ENCODE data around the gene CRLF3.
"Not testable (repeated sequence)": the region's sequence is repeated elsewhere in the genome, so short reads cannot be mapped to it uniquely, and the experiment has no call there.

Gene CRLF3

DNA sequence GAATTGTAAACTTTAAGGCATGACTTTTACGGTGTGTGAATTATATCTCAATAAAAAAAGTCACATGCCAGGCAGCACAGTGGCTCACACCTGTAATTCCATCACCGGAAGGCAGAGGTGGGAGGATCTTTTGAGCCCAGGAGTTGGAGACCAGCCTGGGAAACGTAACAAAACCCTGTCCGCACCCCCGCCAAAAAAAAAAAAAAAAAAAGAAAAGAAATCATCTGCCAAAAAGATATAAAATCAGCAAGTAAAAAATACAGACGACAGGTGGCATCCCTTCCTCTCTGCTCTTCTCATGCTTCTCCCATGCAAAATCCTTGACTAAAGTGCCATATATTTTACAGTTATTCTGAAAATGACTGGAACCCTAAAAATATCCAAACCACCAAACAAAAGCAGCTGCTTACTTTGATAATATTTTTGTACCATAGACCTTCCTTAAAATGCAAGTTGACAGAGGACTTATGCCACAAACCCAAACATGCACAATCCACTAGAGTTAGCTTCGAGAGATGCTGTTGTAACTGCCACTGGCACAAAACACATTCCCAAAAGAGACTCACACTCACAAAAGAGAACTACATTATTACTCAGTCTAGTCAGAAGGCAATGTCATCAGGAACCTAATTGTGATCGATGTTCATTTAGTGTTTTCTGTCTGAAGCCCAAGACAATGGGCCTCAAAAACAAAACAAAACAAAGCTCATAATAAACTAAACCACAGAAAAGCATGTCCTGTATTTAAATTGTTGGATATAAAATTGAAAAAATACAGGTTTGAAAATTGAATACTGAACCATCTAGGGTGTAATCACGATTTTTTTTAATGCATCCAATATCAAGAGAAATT lies 2.4 kb downstream of the CRLF3 start:
- H3K27me3 ChIP-seq (replicated peaks; ENCODE audit: control insufficient read depth, insufficient read depth, low read length), result no peaks in the 10 kb centered on the region
- H3K36me3 ChIP-seq (ENCODE audit: control insufficient read depth, insufficient read depth, low read length), result no peaks in the 10 kb centered on the region; the same call in 1 of the 2 replicates
- peak overlapping the region; percentile 81 for H3K4me3 ChIP-seq (replicated peaks; ENCODE audit: low read depth, low read length)
- TF ChIP-seq, protein P1, sequence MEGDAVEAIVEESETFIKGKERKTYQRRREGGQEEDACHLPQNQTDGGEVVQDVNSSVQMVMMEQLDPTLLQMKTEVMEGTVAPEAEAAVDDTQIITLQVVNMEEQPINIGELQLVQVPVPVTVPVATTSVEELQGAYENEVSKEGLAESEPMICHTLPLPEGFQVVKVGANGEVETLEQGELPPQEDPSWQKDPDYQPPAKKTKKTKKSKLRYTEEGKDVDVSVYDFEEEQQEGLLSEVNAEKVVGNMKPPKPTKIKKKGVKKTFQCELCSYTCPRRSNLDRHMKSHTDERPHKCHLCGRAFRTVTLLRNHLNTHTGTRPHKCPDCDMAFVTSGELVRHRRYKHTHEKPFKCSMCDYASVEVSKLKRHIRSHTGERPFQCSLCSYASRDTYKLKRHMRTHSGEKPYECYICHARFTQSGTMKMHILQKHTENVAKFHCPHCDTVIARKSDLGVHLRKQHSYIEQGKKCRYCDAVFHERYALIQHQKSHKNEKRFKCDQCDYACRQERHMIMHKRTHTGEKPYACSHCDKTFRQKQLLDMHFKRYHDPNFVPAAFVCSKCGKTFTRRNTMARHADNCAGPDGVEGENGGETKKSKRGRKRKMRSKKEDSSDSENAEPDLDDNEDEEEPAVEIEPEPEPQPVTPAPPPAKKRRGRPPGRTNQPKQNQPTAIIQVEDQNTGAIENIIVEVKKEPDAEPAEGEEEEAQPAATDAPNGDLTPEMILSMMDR (IDR thresholded peaks at IDR 0.05; ENCODE audit: insufficient read depth, low read length, poor library complexity, severe bottlenecking), result no peak
- DNase-seq (ENCODE audit: extremely low read depth, insufficient read length), result no peak

DNA sequence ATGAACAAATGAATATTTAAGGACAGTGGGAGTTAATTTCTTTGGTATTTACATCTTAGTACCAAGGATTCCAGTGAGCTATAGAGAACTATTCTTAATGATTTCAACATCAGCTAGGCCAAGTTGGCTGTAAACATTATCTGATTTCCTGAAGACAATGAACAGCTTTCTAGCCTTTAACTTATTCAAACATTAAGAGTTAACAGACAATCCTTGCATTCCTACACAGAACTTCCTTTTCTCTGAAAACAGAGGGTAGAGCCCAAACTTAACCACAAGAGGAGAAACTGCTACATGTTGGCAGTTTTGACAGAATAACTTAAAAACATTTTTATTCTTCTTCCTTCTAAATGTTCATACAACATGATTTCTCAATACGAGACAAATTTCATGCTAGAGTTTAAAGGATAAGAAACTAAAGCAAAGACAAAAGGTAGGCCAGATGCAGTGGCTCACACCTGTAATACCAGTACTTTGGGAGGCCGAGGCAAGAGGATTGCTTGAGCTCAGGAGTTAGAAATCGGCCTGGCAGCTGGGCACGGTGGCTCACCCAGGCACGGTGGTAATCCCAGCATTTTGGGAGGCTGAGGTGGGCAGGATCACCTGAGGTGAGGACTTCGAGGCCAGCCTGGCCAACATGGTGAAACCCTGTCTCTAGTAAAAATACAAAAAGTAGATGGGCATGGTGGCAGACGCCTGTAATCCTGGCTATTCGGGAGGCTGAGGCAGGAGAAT lies 4.4 kb downstream of the CRLF3 start:
- TF ChIP-seq, protein P1 (IDR thresholded peaks at IDR 0.05; ENCODE audit: insufficient read depth, low read length, poor library complexity, severe bottlenecking), result no peak
- H3K27me3 ChIP-seq (replicated peaks; ENCODE audit: control insufficient read depth, insufficient read depth, low read length), result no peaks in the 10 kb centered on the region
- H3K36me3 ChIP-seq (ENCODE audit: control insufficient read depth, insufficient read depth, low read length), result no peaks in the 10 kb centered on the region; the same call in 1 of the 2 replicates
- H3K4me3 ChIP-seq (replicated peaks; ENCODE audit: low read depth, low read length), result no peak overlapping the region
- DNase-seq (ENCODE audit: extremely low read depth, insufficient read length), result no peak

DNA sequence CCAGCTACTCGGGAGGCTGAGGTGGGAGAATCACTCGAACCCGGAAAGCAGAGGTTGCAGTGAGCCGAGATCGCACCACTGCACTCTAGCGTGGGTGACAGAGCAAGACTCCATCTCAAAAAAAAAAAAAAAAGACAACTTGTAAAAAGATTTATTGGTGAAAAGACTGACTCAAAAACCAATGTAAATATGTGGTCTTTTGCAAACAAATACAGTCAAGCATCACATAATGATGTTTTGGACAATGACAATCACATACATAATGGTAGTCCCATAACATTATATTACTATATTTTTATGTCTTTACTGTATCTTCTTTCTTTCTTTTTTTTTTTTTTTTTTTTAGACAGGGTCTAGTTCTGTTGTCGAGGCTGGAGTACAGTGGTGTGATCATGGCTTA lies 8.3 kb downstream of the CRLF3 start:
- no peak for DNase-seq (ENCODE audit: extremely low read depth, insufficient read length)
- H3K36me3 ChIP-seq (ENCODE audit: control insufficient read depth, insufficient read depth, low read length), result no peaks in the 10 kb centered on the region; the same call in 1 of the 2 replicates
- TF ChIP-seq, protein P1 (IDR thresholded peaks at IDR 0.05; ENCODE audit: insufficient read depth, low read length, poor library complexity, severe bottlenecking), result no peak
- no peaks in the 10 kb centered on the region for H3K27me3 ChIP-seq (replicated peaks; ENCODE audit: control insufficient read depth, insufficient read depth, low read length)
- H3K4me3 ChIP-seq (replicated peaks; ENCODE audit: low read depth, low read length), result no peak overlapping the region

DNA sequence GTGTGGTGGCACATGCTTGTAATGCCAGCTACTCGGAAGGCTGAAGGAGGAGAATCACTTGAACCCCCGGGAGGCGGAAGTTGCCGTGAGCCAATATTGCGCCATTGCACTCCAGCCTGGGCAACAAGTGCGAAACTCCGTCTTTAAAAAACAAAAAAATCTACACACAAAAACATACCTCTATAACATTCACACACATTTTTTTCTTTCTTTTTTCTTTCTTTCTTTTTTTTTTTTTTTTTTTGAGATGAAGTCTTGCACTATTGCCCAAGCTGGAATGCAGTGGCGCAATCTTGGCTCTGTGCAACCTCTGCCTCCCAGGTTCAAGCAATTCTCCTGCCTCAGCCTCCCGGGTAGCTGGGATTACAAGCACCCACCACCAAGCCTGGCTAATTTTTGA lies 9.6 kb downstream of the CRLF3 start:
- H3K4me3 ChIP-seq (replicated peaks; ENCODE audit: low read depth, low read length); H3K27me3 ChIP-seq (replicated peaks; ENCODE audit: control insufficient read depth, insufficient read depth, low read length); DNase-seq (ENCODE audit: extremely low read depth, insufficient read length); H3K36me3 ChIP-seq (ENCODE audit: control insufficient read depth, insufficient read depth, low read length): not testable (repeated sequence)

DNA sequence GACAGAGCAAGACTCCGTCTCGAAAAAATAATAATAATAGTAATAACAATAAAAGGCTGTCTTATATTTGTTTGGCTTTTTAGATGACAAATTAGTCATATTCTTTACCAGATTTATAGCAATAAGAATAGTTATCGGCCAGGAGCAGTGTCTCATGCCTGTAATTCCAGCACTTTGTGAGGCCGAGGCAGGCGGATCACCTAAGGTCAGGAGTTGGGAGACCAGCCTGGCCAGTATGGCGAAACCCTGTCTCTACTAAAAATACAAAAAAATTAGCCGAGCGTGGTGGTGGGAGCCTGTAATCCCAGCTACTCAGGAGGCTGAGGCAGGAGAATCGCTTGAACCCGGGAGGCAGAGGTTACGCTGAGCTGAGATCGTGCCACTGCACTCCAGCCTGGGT lies 10.3 kb downstream of the CRLF3 start:
- not testable (repeated sequence) for H3K27me3 ChIP-seq (replicated peaks; ENCODE audit: control insufficient read depth, insufficient read depth, low read length); H3K36me3 ChIP-seq (ENCODE audit: control insufficient read depth, insufficient read depth, low read length); DNase-seq (ENCODE audit: extremely low read depth, insufficient read length); H3K4me3 ChIP-seq (replicated peaks; ENCODE audit: low read depth, low read length)

DNA sequence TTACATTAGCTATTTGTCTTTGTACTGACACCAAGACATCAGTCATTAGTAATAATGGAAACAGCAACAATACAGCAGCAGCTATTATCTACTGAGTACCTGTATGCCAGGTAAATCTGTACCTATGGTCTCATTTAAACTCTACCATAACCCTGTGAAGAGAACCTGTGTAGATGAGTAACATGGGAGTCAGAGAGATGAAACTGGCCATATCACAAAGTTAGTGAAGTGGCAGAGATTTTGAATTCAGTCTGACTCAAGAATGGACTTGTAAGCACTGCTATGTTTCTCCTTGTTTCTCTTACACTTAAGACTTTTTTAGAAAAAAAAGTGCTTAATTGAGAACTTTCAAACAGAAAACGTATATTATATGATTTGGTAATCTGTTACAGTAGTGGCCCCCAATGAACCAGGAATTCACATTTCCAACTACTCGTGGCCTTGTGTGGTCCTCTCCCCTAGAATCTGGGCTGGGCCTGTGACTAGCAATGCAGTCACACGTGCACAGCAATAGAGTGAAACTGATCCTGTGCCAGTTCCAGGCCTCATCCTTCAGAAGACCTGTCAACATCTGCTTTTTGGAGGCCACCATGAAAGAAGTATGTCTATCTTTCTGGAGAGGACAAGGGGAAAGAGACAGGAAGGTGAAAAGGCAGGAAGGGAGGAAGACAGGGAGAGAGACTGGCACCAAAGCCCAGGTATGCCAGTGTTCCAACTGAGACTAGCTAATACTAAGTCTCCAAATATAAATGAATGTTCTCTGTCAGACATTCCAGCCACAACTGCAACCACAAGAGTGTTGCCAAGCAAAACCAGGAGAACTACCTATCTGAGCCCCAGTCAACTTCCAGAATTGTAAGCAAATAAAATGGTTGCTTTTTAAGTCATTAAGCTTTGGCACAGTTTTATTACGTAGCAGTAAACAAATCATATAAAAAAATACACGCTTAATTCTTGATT lies 12.0 kb downstream of the CRLF3 start:
- Histone ChIP-seq H3K4me3 (replicated peaks; ENCODE audit: low read depth, low read length) (no peak overlapping the region), H3K36me3 (ENCODE audit: control insufficient read depth, insufficient read depth, low read length) (no peaks in the 10 kb centered on the region), H3K27me3 (replicated peaks; ENCODE audit: control insufficient read depth, insufficient read depth, low read length) (no peaks in the 10 kb centered on the region)
- TF ChIP-seq, protein P1 (IDR thresholded peaks at IDR 0.05; ENCODE audit: insufficient read depth, low read length, poor library complexity, severe bottlenecking), result no peak
- no peak for DNase-seq (ENCODE audit: extremely low read depth, insufficient read length)
